OCI-LY7 (cell line): ENCODE measurements around the gene MRPL44.

Experiments
- EZH2phosphoT487 ChIP-seq: fragments of 200-600 bp; sonication (generic); IDR thresholded peaks from 2 replicates; pipeline ENCODE4 v1.6.1; 2018; ENCODE audit warnings: low read depth, borderline replicate concordance, mild to moderate bottlenecking, mixed run types, antibody characterized with exemption, low read length, moderate library complexity, mixed read lengths
- TF ChIP-seq, protein P1 (sequence below): fragments of 200-600 bp; sonication (generic); conservative IDR thresholded peaks from 2 replicates; pipeline ENCODE4 v1.5.1; 2014; ENCODE audit warnings: mild to moderate bottlenecking, antibody characterized with exemption, low read length, moderate library complexity, mixed read lengths

DNA sequence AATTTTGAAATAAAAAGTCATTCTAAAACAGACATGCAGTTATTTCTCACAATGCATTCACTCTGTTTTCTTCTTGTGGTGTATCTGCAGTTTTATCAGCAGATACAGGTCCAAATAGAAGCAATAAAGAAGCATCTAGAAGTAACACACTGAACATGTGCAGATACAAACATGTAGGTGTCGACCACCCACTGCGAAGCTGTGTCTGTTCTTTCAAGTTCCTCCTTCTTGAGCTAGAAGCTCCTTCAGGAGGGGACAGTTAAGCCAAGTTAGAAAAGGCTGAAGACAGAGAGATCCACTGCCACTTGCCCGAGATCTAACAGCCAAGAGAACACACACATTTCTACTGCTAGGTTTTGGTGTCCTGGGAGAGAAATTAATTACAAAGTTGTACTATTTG lies 42.2 kb upstream of the MRPL44 start:
- TF ChIP-seq, protein P1, sequence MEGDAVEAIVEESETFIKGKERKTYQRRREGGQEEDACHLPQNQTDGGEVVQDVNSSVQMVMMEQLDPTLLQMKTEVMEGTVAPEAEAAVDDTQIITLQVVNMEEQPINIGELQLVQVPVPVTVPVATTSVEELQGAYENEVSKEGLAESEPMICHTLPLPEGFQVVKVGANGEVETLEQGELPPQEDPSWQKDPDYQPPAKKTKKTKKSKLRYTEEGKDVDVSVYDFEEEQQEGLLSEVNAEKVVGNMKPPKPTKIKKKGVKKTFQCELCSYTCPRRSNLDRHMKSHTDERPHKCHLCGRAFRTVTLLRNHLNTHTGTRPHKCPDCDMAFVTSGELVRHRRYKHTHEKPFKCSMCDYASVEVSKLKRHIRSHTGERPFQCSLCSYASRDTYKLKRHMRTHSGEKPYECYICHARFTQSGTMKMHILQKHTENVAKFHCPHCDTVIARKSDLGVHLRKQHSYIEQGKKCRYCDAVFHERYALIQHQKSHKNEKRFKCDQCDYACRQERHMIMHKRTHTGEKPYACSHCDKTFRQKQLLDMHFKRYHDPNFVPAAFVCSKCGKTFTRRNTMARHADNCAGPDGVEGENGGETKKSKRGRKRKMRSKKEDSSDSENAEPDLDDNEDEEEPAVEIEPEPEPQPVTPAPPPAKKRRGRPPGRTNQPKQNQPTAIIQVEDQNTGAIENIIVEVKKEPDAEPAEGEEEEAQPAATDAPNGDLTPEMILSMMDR, result no peak
- TF ChIP-seq EZH2phosphoT487, result no peak
